GM19397 (cell line): ENCODE data around the gene GRID2IP.
"Not testable (repeated sequence)": the region's sequence is repeated elsewhere in the genome, so short reads cannot be mapped to it uniquely, and the experiment has no call there.

ENCODE experiments used
- ATAC-seq: cut with Tn5 transposase; IDR thresholded peaks from one replicate; pipeline ENCODE4 v1.9.1; 2021; ENCODE audit warnings: mild to moderate bottlenecking, moderate library complexity; ENCODE audit not compliant: unreplicated experiment

The GRID2IP gene

GRCh38 chr7:6551016-6551511, at the start of gene GRID2IP:
Gene GRID2IP, minus strand, starts transcription at chr7:6551461. Its CDS starts 25 bp downstream, at chr7:6551436.
- ATAC-seq: no peak

- ATAC-seq: no peak
Observed at GRCh38 chr7:6600093-6600492, 48.8 kb upstream of the GRID2IP start.

GRCh38 chr7:6590645-6591110, 39.4 kb upstream of the GRID2IP start:
- ATAC-seq: no peak

- peak; percentile 91 for ATAC-seq
Observed at GRCh38 chr7:6589829-6590644, 38.8 kb upstream of the GRID2IP start, which contains the start of gene INTS15. Gene INTS15, plus strand, starts transcription at chr7:6590021. Its CDS starts 263 bp downstream, at chr7:6590284.

- ATAC-seq: no peak
Observed at GRCh38 chr7:6589151-6589828, 38.0 kb upstream of the GRID2IP start.

- ATAC-seq: no peak
Observed at GRCh38 chr7:6588566-6588965, 37.3 kb upstream of the GRID2IP start.

- not testable (repeated sequence) for ATAC-seq
Observed at GRCh38 chr7:6585746-6586432, 34.6 kb upstream of the GRID2IP start.

GRCh38 chr7:6579446-6579845, 28.2 kb upstream of the GRID2IP start:
- no peak for ATAC-seq

DNA sequence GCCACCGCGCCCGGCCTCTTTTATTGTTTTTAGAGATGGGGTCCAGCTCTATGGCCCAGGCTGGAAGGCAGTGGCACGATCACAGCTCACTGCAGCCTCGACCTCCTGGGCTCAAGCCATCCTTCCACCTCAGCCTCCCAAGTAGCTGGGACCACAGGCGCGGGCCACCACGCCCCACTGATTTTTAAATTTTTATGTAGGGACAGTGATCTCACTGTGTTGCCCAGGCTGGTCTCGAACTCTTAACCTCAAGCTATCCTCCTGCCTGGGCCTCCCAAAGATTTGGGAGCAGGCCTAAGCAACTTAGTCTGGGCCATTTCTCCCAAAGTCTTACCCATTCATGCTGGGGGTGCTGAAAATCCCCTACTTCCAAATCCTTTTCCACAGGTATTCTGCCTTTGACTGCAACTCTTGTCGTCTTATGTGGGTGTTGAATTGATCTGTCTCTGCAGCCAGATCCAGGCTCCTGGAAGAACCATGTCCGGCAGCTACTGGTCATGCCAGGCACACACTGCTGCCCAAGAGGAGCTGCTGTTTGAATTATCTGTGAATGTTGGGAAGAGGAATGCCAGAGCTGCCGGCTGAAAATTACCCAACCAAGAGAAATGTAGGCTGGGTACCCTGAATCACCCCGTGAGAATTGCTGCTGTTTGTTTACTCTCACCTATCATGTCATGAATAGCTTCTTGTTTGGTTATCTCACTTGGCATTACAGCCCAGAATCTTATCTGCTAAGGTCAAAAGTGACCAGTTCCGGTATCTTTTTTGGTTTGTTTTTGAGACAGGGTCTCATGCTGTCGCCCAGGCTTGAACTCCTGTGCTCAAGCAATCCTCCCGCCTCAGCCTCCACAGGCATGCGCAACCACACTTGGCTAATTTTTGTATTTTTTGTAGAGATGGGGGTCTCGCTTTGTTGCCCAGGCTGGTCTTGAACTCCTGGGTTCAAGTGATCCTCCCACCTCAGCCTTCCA, 27.1 kb upstream of the GRID2IP start:
- no peak for ATAC-seq

DNA sequence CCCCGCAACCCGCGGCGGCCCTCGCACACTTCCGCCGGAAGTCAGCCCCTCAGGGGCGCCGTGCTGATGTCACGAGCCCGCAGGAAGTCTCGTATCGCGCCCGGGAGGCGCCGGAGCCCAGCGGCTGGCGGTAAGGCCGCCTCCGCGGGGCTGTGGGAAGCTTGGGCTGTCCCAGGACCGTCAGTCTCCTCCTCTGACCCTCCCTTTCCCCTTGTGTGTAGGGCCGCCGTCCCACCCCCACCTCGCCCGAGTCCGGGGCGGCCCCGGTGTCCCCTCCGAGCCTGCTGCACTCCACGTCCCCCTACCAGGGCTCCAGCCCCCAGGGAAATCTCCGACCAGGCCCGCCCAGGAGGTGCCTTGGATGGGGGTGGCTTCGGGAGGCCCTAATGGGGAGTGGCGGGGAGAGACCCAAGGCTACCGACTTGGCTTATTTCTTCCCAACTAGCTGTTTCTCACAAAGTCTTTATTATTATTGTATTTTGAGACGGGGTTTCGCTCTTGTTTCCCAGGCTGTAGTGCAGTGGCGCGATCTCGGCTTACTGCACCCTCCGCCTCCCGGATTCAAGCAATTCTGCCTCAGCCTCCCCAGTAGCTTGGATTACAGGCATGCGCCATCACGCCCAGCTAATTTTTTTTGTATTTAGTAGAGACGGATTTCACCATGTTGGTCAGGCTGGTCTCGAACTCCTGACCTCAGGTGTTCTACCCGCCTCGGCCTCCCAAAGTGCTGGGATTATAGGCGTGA, 26.3 kb upstream of the GRID2IP start, which contains the start of gene ZDHHC4:
Gene ZDHHC4 (plus strand): TSS at position 86 of the 745 bp plus-strand sequence. CDS start 3,108 bp downstream, outside the sequence.
- ATAC-seq: peak; percentile 99

- ATAC-seq: not testable (repeated sequence)
Observed at GRCh38 chr7:6576867-6577368, 25.7 kb upstream of the GRID2IP start.

DNA sequence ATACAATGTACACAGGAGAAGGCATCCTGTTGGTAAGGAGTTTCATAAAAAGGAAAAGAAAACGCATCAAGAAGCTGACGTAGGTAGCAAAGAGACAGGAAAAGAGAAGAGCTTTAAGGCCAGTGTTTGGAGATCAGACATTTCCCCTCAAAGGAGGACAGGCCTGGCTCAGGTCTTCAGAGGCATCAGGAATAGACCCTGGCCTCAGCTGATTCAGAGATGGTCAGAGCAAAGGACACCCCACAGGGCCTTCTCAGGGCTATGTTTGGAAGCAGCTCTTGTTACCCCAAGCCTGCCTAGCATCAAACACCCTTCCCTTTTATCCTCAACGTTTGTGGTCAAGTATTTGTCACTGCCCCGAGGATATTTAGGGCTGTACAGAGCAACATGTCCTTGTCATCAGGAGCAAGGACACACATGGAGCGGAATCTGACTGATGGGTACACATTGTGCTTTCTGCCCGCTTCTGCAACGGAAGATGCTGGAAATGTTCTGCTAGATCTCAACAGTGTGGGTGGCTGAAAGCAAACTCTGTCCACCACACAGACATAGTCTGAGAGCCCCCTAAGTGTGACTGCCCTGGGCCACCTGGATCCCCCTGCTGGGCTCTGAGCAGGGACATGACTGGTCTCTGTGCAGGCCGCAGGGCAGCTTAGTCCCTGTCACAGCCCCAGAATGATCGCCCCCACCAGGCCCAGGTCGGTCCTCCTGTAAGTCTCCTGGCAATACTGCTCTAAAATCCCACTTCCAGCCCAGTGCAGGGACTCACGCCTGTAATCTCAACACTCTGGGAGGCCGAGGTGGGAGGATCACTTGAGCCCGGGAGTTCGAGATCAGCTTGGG, 25.0 kb upstream of the GRID2IP start:
- ATAC-seq: no peak

DNA sequence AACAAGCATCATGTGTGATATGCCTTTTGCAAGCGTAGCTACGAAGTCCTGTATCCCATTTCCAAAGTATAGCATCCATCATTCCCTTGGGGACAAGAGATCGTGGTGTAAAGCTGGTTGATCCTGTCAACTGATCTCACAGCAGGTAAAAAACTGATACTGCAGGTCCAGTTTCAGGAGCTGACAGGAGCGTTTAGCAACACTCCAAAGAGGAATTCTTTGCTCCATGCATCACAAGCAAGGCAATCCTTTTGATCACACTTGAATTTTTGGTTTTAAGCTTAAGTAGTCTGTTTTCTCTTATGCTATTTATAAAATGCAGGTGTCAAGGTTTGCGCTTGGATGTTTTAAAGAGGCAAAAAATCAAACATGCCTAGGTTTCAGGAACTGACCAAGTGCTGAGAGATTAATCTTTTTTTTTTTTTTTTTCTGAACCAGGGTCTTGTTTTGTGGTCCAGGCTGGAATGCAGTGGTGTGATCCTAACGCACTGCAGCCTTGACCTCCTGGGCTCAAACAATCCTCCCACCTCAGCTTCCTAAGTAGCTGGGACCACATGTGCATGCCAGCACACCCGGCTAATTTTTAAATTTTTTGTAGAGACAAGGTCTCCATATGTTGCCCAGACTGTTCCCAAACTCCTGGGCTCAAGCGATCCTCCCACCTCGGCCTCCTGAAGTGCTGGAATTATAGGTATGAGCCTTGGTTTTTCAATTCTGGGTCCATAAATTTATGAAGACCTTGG, 24.2 kb upstream of the GRID2IP start:
- ATAC-seq: no peak

- ATAC-seq: no peak
Observed at GRCh38 chr7:6571160-6571779, 20.0 kb upstream of the GRID2IP start.

- ATAC-seq: no peak
Observed at GRCh38 chr7:6567886-6568285, 16.6 kb upstream of the GRID2IP start.

DNA sequence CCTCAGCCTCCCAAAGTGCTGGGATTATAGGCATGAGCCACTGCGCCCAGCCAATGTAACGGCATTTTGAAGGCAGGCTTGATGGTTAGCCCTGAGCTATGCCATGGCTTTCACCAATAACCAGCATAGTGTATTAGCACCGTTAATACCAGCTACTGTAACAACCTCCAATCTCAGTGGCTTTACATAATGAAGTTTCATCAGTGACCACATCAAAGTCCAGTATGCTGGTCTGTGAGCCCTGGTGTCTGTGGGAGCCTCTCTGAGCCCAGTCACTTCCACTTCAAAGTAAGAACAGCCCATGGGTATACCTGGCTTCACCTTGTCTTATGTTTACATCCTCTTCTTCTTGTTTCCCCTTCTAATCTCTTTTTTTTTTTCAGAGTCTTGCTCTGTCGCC, 14.4 kb upstream of the GRID2IP start:
- no peak for ATAC-seq
